GM19438 (cell line): ENCODE results near the gene SPECC1.

Source experiments
- ATAC-seq: cut with Tn5 transposase; IDR thresholded peaks from one replicate; pipeline ENCODE4 v1.9.1; 2021; ENCODE audit warnings: low read depth; ENCODE audit not compliant: unreplicated experiment

Gene SPECC1

DNA sequence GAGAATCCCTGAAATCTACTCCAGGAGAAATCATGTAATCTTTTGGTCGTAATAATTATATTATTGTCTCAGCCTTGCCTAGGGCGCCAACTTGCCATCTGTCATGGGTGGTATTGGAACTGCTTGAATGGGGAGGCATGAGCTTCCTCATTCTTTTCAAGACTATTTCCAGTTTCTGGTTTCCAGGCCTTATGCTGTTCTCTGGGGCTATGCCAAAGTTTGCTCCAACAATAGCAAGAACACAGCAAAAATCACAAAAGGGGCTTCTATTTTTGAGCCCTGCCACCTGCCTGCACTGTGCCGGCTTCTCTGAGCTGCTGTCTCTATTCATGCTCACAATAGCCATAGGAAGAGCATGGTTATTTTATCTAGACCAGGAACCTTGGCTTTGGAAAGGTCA, 111.7 kb downstream of the SPECC1 start:
- ATAC-seq: no peak

DNA sequence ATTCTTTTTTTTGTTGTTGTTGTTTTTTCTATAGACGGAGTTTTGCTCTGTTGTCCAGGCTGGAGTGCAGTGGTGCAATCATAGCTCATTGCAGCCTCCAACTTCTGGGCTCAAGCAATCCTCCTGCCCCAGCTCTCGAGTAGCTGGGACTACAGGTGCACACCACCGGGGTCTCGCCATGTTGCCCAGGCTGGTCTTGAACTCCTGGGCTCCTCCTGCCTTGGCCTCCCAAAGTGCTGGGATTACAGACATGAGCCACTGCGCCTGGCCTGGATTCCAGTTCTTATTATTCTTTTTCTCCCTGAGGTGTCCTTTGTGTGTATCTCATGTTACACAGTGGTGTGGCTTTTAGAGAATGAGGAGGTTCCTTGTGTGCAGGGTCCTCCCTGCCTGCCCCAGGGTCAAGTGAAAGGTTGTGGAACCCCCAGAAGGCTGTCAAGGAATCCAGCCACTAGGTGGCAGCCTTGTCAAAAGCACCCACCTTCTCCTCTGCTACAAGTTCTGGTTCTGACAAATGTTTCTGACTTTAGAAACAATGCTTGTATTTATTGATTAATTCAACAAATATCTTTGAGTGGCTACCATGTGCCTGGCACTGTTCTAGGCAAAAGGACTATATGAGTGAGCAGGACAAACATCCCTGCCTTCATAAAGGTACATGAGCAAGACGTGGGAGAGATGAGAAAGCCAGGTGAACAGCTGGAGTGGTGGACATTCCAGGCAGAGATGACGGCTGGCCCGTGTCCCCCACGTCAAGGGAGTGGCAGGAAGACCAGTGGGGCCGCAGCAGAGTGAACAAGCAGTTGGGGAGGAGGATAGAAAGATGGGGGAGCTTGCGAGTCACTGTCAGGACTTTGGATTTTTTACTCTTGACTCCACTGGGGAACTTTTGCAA, 112.4 kb downstream of the SPECC1 start:
- ATAC-seq: no peak

DNA sequence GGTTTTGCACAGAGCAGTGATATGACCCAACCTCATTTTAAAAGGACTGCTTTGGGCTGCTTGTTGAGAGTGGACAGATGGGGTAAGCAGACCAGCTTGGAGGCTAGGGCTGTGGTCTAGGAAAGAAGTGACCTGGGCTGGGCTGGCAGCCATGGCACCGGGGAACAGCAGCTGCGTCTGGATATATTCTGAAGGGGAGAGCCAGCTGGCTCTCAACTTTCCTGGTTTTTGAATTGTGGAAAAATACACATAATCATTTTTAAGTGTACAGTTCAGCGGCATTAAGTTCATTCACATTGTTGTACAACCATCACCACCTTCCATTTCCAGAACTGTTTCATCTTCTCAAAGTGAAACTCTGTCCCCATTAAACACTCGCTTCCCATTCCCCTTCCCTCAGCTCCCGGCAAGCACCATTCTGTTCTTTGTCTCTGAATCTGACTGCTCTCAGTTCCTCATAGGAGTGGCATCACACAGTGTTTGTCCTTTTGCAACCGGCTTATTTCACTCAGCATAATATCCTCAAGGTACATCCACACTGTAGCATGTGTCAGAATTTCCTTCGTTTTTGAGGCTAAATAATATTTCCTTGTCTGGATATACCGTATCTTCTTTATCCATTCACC, 113.2 kb downstream of the SPECC1 start:
- no peak for ATAC-seq

DNA sequence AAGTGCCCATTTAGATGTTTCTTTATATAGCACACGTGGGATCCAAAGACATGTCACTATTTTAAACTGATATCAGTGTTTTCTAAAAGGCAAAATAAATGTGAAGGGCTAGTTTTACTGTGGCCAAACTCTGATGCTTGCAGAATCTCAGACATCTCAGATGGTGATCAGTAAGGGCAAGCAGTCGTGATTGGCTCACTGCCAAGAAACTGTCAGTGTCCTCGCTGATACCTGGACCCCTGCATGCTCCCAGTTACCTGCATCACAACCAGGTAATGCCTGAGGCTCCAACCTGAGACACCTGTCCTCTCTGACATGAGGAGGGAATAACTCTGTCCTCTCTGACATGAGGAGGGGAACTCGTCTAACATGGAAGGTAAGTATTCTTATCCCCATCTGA, 114.0 kb downstream of the SPECC1 start:
- no peak for ATAC-seq

DNA sequence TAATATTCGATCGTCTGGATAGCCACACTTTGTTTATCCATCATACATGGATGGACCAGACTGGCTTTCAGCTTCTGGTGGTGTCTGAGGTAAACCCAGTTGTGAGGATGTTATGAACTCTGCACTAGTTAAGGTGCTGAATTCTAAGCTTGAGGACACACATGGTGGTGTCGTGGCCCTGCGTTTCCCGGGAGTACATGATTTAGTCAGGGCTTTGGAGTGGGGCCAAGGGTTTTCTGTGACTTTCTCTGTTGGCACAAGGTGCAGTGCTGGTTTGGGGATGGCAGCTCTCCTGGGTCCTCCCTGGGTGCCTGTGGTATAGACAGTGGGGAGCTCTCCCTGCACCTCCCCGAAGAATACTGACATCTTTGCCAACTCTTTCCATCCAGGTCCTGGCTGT, 116.6 kb downstream of the SPECC1 start:
- no peak for ATAC-seq

DNA sequence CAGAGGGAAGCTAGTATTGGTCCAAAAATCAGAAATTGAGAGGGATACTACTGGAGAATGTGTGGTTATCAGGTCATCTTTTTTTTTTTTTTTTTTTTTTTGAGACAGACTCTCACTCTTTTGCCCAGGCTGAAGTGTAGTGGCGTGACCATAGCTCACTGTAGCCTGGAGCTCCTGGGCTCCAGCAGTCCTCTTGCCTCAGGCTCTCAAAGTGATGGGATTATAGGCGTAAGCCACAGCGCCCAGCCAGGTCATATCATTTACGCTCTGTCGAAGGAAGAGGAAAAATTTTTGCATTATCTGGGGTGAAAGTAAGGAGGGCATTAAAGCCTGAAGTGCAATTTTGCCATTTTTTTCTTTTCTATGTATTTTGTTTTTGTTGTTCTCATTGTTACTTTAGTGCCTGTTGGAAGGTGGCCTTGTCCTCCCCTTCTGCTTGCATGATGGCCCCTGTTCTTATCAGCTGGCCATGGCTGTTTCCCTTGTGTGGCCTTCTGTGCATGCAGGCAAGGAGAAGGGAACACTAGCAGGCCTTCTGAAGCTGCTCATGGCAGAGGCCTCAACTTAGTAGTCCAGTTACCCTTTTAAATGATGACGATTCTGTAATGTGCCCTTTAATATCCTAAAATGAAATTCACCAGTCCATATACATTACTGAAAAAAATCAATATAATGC, 118.3 kb downstream of the SPECC1 start:
- ATAC-seq: no peak

DNA sequence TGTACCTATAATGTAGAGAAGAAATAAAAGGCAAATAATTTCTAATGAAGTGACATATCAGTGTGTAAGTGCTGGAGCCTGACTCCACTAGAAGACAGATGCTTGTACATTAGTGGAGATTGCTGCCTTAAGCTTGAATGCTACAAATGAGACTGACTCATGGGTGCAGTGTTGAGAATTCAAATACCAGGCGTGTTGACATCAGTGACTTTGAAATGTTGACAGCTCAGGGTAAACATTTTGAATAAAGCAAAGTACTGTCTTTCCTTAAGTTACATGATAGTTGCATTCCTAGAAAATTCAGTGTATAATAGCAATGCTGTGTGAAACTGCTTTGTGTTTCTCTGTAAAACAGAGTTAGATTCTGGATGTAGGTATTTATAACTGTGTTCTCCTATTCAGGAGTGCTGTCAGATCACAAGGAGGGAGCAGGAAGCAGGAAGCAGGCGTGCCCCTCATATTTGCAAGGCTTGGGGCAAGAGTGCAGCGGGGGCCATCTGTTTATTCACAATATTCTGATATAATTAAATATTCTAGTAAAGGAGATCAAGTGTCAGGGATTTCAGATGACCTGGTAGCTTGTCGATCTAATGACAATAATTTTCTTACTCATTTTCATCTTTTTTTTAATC, 119.0 kb downstream of the SPECC1 start:
- ATAC-seq: no peak

DNA sequence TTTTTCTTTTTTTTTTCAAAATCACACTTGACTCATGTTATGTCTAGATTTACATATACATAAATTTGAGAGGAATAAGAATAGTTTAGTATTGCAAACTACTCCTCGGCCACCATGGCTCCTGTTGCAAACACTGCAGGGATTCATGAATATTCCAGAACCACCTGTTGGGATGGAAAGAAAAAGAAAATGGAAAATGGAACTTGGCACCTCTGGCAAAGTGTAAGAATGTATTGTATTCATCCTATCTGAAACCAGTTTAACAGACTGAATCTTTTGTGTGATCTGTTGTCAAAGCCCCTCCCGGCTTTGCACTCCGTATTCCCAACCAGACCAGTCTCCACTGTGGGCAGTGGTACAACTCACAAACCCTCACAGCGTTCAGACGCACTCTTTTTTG, 124.4 kb downstream of the SPECC1 start:
- no peak for ATAC-seq

DNA sequence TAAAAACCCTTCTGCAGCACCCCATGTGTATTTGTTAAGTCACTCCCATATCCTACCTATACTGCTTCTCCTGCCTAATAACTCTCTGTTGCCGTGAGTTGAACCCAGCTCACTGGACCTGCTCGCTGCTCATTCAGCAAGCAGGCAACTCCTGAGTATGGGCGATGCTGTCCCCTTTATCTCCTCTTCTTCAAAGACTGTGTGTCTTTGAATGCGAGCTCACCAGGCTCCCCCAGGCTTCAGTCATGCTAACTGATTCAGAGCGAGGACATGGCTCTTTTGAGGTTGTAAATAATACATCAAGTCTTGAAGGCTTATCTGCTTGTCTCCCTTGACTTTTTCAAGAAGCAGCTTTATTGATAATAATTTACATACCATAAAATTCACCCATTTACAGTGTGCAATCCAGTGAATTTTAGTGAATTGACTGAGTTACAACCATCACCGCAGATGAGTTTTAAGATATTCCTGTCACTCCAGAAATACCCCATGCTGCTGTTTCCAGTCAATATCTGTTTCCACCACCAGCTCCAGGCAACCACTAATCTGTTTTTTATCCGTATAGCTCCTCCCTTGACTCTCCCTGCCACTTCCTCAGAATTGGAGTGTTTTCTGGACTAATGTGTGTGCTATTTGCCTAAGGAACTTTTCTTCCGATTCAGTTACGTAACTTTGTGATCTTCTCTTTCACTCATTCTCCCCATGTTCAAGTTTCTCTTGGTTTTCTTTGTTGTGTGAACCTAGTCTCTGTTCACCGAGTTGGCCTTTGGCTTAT, 132.2 kb downstream of the SPECC1 start:
- ATAC-seq: no peak

DNA sequence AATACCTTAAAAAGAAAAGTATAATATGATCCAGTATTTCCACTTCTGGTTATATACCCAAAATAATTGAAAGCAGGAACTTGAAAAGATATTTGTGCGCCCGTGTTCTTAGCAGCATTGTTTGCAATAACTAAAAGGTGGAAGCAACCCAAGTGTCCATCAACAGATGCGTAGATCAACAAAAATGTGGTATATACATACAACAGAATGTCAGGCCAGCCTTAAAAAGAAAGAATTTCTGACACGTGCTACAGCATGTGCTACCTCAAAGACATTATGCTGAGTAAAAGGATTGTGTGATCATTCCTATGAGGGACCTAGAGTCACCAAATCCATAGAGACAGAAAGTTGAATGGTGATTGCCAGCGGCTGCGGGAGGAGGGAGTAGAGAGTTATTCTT, 133.1 kb downstream of the SPECC1 start:
- no peak for ATAC-seq

DNA sequence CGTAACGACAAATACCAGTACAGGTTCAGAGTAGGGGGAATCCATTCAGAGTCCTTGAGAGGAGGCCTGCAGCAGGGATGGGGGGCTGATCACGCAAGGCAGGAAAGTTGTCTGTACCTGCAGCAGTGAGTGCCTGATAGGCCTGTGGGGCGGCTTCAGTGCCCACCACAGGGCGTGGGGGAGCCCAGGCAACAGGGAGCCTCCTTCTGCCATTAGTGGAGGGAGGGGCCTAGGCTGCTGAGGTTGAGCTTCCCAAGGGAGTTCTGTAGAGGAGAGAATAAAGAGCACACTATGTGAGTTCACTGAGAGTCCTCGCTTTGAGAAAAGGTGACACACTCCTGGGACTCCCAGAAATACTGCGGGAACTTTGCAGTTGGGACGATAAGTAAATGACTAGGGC, 134.6 kb downstream of the SPECC1 start:
- no peak for ATAC-seq

DNA sequence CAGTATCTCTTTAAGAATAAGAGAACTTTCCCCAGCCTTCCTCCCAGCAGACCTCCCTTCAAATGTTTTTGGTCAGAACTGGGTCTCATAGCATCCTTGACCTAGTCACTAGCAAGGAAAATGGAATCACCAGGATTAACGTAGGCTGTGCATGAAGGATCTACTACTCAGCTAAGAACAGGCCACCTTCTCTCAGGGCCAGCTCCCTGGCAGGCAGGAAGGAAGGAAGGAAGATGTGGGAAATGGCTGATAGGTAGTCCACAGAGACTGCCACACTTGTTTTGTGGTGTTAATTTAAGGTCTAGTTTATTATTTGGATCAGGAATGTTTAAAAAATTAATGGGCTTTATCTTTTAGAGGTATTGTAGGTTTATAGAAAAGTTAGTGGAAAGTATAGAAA, 136.4 kb downstream of the SPECC1 start:
- no peak for ATAC-seq

DNA sequence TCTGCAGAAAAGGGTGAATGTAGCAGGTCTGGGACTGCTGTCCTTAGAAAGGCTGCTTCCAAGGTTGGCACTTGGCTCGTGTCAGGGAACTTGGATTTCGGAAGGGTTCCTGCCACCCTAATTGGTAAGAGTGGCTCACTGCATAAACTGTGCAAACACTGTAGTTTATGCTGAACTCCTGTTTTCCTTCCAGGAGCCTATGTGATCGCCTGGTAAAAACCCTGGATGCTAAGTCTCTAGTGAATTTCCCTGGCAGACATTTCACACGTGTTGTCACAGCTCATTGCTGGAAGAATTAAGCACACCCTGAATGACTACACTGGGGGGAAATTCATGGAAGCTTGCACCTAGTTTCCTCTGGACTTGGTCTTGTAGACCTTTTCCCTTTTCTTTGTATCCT, 140.1 kb downstream of the SPECC1 start:
- ATAC-seq: no peak

DNA sequence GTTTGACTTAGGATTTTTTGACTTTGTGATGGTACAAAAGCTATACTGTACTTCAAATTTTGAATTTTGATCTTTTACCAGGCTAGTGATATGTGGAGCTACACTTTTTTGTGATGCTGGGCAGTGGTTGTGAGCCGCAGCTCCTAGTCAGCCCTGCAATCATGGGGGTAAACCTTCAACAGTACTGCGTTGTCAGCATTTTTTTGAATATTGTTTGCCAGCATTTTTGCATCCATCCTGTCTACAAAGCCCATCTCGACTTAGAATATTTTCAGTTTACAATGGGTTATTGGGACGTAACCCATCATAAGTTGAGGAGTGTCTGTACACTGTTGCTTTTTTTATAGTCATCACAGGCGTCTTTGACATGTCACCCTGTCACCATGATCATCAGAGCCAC, 142.0 kb downstream of the SPECC1 start:
- no peak for ATAC-seq

DNA sequence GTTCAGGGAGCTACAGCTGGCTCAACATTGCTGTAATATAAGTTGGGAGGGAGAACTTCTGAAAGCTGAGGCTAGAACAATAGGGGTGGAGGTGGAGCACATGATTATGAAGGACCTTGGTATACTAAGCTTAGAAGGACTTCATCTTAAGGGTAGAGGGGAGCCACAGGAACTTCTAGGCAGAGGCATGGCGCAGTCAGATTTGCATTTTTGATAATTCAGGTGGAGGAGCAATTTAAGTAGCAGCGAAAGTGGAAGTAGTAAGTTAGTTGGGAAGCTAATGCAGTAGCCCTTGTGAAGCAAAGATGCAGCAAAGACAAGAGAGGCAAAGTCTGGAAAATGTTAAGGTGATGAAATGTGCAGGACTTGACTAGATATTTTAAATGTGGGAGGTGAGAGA, 144.1 kb downstream of the SPECC1 start:
- ATAC-seq: no peak

DNA sequence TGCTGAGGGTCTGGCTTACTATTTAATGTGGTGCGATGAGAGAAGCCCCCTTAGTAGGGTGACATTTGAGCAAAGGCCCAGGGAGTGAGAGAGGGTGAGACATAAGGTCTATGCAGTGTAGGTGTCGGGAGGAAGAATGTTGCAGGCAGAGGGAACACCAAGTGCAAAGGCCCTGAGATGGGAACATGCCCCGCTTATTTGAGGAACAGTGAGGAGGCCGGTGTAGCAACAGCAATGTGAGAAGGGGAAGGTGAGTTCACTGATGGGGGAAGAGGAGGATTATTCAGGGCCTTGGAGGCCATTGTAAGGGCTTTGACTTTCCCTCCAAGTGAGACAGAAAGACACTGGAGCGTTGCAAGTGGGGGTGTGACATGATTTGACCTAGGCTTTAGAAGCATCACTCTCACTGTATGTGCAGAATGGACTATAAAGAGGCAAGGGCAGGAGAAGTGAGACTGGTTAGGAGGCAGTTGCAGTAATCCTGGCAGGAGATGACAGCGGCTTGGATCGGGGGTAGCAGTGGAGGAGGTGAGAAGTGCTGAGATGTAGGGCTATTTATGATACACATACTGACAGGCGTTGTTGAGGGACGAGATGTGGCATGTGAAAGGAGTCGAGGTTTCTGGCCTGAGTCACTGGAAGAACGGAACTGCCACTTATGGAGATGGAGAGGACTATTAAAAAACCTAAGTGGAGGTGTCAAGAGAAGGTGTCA, 145.3 kb downstream of the SPECC1 start:
- no peak for ATAC-seq

DNA sequence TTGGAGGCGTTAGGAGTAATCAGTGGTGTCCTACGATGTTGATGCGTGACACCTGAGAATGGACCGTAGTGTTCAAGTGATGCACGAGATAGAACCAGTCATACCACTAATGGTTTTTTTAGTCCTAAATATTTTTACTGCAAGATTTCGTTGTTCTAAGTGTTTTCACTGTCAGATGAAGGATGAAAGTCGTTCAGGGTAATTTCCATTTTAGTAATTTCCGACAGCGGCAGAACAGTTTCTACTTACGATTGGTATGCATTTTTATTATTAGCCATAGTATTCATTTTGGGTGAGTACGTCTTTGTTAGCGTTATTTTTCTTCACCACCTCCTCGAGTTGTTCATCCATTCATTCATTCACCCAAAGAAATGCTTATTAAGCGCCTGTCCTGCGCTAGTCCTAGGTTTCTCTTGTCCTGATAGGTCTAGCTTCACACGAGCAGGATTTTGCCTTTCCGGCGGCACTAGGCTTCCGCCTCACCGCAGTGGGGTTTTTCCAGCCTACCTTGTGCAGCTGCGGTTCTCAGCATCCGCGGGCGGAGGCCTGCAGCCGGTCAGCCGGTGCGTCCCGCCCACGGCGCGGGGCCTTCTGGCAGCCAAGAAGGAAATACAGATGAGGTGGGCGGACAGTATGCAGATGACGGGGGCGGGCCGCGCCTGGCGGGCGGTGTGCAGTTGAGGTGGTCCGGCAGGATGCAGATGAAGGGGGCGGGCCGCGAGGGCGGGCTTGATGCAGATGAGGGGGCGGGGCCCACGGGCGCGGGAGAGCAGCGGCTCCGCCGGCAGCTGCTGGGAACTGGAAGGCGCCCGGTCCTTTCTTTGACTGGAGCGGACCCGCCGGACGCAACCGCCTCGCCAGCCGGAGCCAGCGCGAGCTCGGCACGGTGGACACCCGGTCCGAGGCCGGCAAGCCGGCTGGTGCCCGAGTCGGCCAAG, 146.4 kb downstream of the SPECC1 start:
- peak; percentile 94 for ATAC-seq

DNA sequence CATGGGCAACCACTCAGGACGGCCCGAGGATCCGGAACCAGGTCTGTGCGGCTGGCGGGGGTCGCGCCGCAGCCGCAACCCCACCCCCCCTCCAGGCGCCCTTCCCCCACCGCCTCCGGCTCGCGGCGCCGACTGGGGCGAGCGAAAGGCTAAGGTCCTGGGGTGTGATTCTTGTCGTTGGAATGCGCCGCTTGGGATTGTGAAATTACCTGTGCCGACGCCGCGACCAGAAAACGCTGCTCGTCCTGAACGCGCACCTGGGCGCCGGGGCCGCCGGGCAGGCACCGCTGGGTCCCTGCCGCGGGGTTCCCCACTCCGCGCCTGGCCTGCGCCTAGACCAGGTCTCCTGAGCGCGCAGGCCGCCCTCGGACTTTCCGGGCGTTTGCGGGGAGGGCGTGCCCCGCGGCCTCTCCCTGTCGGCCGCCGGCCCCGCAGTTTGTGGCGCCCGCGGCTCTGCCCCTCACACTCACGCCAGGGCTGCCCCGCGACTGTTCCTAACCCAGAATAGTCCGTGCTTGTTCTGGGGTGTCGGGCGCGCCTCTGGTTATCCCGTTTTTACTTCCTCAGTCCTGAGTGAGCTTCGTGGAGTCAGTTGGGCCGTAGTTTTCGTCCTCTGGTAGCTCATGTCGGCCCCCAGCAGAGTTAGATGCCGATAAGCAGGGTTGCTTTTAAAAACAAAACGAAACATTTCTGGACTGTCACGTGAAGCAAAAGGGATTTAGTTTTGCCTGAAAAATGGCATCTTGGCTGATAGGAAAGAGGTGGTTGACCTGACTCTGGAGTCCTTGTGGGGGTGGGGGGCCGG, 147.2 kb downstream of the SPECC1 start:
- ATAC-seq: peak; percentile 18
